Measurements from ENCODE around the gene ABCB9.
A peak's percentile ranks its signal among the peaks of the same experiment; 100 is the strongest.

The ABCB9 gene

GRCh38 chr12:122966743-122967550 lies 684 bp upstream of the ABCB9 start:
- no peak for DNase-seq

DNA sequence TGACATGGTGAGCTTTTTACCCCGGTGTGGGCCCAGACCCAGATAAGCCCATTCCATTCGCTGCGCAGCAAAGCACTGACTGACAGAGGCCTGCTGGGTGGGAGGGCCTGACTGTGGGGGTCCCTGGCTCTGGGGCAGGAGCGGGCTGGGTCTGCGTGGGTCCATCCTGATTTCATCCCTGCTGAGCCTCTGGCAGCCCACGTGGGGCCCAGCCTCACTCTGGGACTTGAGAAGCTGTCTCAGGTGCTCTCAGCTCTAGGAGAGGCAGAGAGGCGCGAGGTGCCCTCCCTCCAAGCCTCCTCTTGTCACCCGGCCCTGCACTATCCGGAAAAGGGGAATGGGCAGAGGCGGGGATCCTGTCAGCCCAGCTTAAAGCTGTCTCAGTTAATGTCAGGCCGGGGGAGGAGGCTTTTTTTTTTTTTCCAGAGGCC lies 927 bp downstream of the ABCB9 start:
- DNase-seq, result peak in 16 of 56 donors; percentile 11 to 55 (median 35)

DNA sequence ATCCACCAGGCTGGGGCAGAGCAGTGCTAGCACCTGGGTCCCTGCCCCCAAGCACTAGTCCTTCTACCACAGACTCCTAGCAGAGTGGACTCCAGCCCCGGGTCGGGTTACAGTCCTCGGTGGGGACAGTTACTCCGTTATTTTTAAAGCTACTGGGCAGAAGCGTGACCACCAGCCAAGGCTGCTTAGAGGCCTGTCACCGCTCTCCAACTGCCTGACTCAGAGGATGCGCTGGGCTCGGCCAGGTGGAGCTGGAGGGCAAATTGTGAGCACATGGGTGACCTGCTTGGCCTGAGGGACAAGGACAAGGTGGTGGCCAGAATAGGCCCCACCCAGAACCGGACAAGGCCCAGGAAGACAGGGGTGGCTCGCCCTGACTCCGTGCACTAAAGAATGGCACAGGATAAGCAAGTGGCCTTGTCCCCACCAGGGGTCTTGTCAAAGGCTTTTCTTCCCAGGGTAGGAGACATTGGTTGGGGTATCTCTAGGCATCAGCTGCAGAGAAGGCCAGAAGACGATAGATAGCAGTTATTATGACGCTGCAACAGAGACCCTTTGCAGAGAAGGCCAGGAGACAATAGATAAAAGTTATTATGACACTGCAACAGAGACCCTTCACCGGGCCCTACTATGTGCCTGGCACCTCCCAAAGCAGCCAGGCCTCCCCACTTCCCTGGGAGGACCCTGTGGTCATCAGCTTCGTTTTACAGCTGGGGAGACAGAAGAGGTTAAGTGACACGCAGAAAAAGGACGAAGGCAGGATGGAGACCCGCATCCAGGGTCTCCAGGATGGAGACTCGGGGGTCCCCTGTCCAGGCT lies 1.6 kb downstream of the ABCB9 start:
- no peak for DNase-seq

DNA sequence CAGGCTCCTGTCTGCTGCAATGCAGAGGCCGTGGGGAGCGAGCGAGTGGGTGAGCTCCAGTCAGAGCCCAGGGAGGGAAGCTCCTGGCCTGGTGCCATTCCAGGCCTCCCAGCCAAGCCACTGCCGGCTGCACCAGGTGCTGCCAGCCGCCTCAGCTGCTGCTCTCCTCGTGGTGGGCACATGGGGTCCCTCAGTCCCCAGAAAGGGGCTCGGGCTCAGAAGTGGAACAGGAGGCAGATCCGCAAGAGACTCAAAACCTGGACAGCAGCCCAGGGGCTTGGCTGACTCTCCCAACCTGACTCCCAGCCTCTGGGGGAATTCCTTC lies 2.4 kb downstream of the ABCB9 start:
- peak in 16 of 56 donors; percentile 8 to 54 (median 23) for DNase-seq

DNA sequence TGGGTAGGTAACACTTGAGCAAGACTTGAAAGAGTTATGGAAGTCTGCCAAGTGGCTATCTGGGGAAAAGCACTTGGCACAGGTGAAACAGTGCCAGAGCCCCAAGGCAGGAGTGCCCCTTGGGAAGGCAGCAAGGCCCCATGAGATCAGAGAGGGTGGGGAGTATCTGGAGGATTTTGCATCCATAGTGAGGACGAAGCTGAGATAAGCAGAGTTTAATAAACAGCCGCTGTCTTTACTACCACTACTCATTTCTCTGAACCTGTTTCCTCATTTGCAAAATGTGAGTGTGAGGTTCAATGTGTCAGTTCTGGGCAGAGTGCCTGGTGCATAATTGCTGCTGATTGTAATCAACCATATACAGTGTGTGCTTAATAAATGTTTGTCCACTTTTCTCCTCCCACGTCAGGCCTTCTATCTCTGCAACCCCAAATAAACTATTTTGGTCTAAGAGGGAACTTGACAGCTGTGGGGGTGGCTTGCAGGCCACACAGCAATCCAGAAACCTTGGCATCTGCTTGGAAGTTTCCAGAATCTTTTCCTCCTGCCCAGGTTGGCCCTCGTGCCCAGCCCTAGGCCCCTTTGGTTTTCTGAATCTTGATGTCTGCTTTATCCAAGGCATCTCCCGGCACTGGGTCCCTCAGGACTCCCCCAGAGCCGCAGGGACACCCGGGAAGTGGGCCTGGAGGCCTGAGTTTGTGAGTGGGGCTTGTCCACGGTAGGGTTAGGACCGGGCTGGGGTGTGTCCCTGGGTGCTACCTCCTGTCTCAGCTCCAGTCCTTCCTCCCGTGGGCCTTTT lies 4.5 kb downstream of the ABCB9 start:
- no peak for DNase-seq

DNA sequence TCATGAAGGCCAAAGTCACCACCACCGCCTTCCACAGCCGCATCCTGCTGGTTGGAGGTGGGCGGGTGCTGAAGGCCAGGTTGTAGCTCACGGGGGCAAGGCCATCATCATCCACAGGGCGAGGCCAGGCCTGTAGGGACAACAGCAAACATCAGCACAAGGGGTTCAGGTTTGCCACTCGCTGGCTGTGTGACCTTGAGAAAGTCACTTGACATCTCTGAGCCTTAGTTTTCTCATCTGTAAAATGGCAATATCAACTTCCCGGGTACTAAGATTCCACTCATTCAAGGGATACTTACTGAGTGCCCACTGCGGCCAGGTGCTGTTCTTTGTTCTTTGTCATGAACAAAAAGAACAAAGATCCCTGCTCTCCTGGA lies 6.1 kb downstream of the ABCB9 start:
- no peak for DNase-seq

DNA sequence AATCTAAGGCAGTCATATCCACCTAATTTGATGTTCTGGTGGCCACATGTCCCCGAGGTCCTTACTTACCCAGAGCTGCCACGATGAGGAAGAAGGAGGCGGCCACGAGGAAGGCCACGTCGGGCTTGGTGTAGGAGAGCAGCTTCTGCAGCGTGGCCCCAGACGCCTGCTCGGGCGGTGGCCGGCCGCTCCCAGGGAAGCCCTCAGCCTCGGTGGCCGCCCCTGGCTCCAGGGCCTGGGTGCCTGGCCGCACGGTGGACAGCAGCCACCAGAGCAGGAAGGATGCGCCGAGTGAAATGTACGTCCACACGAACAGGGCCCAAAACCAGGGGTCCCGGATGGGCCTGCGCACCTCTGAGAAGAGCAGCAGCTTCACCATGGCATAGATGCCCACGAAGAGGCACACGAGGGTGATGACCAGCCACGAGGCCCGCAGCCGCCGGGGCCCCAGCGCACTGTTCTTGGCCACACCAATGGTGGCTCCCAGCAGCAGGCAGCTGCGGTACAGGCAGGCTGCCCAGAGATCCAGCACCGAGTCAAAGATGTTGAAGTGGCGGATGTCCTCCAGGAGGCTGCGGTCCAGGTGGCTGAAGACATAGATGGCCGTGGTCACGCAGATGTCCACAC lies 6.6 kb downstream of the ABCB9 start:
- DNase-seq, result no peak

DNA sequence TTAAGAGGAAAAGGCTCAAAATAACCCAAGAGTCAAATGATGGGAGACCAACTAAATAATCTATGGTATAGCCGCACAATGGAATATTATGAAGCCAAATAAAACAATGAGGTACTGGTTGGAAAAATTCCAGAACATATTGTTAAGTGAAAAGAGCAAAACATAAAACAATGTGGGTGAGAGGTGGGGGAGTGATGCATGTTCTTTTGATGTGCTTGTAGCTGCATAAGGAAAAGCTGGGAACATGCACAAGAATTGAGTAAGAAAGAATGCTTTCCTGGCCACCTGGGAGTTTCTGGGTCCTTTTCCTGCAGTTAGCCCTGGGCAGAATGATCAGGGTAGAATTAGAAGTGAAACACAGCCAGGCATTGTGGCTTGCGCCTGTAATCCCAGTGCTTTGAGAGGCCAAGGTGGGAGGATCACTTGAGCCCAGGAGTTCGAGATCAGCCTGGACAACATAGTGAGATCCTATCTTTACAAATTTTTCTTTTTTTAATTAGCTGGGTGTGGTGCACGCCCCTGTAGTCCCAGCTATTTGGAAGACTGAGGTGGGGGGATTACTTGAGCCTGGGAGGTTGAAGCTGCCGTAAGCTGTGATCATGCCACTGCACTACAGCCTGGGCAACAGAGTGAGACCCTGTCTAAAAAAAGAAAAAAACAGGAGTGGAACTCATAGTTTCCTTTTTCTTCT lies 7.9 kb downstream of the ABCB9 start:
- DNase-seq, result no peak

- no peak for DNase-seq
These were observed 10.2 kb downstream of the ABCB9 start for GRCh38 chr12:122956035-122956434.

GRCh38 chr12:122955156-122955555 lies 11.1 kb downstream of the ABCB9 start:
- DNase-seq, result no peak

DNA sequence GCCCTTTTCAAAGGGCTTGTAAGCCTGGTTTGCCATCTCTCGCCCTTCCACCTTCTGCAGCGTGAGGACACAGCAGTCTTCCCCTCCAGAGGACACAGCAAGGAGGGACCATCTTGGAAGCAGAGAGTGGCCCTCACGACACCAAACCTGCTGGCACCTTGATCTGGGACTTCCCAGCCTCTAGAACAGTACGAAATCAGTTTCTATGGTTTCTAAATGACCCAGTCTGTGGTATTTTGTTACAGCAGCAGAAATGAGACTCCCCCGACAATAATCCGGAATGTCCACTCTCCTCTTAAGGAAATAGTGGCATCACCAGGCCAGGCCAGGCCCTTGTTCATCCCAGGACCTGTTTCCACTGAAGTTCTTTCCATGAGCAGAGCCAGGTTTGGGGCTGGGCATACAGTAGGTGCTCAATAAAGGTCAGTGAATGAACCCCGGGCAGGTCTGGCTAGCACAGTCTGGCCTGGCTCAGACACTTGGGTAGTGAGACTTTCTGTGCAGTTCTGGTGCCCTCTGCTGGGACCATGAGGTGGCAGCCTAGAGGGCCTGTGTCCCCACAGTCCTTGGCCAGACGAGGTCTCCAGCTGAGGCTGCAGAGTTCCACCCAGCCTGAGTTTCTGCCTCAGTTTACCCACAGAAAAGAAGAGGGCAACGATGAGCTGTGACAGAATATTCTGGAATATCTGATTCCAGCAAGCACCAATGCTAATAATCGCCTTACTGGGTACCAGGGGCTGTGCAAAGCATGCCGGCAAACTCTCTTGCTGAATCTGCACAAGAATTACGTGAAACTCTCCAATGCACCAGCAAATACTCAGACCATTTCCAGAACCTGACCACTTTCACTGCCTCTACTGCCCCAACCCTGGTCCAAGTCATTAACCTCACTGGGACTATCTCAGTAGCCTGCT lies 14.0 kb downstream of the ABCB9 start:
- DNase-seq, result peak in 50 of 56 donors; percentile 17 to 85 (median 64)

- DNase-seq, result no peak
These were observed 14.9 kb downstream of the ABCB9 start for GRCh38 chr12:122951406-122951805.

- DNase-seq, result peak in 2 of 56 donors; percentile 15 to 19
These were observed 16.2 kb downstream of the ABCB9 start for GRCh38 chr12:122949816-122950675.

DNA sequence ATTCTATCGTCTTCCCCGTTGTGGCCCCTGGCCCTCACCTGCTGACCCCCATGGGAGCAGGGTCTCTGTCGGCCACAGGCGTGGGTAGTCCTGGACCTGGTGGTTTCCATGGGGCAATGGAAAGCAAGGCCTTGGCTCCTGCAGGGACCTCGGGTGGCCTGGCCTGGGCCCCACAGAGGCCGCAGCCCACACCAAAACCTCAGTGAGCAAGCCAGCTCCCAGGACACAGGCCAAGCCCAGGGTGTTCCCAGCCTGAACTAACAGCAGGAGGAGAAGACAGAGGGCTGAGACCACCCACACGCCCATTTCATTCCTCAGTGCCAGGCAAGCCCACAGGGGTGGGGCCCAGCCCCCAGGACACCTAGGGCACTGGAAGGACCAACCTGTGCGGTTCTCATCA lies 16.9 kb downstream of the ABCB9 start:
- peak in 3 of 56 donors; percentile 8 to 25 (median 23) for DNase-seq

- DNase-seq, result no peak
These were observed 17.7 kb downstream of the ABCB9 start for GRCh38 chr12:122948605-122949004.

DNA sequence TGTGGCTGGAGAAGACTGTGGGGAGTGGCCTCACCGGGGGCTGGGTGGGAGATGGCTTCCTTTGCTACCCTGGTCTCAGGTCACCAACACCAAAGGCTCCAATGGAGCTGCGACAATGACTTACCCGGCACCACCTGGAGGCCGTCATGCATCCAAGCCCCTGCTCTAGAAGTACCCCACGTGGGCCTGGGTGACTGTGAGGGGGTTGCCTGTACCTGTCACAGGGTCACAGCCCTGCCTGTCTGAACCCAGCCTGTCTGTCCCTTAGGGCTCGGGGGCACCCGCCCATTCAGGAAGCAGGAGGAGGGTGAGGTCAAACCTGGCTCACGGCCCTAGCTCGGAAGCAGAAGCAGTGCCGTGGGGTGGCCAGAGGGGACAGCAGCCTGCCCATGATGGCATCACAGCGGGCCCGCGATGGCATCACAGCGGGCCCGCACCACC lies 18.9 kb downstream of the ABCB9 start:
- peak in 3 of 56 donors; percentile 13 to 36 (median 29) for DNase-seq

DNA sequence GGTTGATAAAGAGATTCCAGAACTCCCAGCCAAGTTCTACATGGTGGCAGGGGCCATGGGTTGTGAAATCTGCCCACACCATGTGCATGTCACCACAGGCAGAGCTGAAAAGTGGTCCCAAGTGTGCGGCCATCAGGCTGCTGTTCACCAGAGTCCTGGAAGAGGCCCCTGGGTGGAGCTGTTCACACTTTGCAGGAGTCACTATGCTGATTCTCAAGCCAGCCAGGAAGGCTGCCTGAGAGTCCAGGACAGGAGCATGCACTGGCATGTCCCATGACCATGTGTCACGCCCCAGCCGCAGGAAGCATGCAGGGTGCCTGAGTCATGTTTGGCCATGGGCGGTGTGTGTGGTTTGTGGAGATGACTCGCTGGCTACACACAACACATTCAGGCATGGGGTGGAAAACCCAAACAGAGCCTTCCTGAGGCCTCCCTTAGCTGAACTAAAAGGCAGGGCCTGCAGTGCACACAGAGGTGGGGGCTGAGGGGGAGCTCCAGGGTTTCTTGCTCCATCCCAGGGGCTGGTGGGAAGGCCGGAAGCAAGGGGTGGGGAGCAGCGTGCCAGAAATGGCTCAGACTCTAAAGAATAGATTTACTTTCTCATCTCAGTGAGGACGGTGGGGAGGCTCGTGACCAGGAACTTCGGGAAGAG lies 19.4 kb downstream of the ABCB9 start:
- peak in 13 of 56 donors; percentile 9 to 60 (median 23) for DNase-seq
